Mammary microvascular endothelial cell (primary cell): Measurements from ENCODE around the gene PCDHA5. TPM values are rescaled to one million over a fixed set of nuclear protein-coding genes. Genes with fewer than 3 reads are reported as not detected.

Experiments used
- total RNA-seq: library from RNA; depleted of rRNA; stranded (reverse); fragments of >200 nt; gene quantifications from 2 replicates; pipeline ENCODE4 v1.2.3, GENCODE V29; 2015

Gene PCDHA5
- total RNA-seq = not detected in 2 replicates

DNA sequence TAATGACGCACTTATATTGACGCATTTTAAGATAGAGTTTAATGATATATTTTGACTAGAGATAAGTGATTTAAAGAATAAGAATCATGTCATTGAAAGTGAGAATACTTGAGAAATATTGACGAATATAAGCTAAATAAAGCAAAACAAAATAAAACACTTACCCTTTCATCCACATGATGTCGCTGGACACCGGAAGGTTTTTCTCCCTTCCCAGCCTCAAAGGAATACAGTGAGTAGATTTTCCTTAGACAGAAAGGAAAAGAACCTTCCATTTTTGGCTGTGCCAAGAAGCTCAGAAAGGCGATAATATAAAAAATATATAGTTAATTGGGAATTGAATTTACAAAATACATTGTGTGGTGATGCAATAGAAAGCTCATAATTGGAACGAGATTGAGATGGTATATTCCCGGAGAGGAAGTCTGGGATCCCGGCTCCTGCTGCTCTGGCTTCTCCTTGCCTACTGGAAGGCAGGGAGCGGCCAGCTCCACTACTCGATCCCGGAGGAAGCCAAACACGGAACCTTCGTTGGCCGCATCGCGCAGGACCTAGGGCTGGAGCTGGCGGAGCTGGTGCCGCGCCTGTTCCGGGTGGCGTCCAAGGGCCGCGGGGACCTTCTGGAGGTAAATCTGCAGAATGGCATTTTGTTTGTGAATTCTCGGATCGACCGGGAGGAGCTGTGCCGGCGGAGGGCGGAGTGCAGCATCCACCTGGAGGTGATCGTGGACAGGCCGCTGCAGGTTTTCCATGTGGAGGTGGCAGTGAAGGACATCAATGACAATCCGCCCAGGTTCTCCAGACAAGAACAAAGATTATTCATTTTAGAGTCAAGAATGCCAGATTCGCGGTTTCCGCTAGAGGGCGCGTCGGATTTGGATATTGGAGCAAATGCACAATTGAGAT lies at the start of gene PCDHA5:
TSS of gene PCDHA5 (plus strand) at position 239 of the 906 bp plus-strand sequence.

DNA sequence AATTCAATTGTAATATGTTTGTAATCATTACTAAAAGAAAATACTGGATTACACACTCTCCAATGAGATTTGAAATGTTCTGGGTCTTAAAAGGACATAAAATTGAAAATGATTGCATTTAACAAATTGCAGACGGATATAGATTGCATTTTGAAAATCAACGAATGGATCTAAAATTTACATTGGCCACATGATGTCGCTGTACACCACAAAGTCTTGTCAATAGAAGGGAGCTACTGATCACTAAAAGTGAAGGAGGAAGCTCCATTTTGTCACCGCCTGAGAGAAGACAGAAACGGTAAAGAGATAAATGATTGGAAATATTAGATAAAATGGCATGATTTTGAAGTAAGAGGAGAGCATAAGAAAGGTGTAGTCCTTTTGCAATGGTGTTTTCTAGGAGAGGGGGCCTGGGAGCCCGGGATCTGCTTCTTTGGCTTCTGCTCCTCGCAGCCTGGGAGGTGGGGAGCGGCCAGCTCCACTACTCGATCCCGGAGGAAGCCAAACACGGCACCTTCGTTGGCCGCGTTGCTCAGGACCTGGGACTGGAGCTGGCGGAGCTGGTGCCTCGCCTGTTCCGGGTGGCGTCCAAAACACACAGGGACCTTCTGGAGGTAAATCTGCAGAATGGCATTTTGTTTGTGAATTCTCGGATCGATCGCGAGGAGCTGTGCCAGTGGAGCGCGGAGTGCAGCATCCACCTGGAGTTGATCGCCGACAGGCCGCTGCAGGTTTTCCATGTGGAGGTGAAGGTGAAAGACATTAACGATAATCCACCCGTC lies 35.3 kb upstream of the PCDHA5 start, which contains the start of gene PCDHA1:
TSS of gene PCDHA1 (plus strand) at position 236 of the 782 bp plus-strand sequence.

GRCh38 chr5:140794595-140795258 lies 26.7 kb upstream of the PCDHA5 start, which contains the start of gene PCDHA2:
Gene PCDHA2 (plus strand): TSS chr5:140794852.

GRCh38 chr5:140800816-140801493 lies 20.5 kb upstream of the PCDHA5 start, which contains the start of gene PCDHA3:
Gene PCDHA3 (plus strand): TSS chr5:140801057.

DNA sequence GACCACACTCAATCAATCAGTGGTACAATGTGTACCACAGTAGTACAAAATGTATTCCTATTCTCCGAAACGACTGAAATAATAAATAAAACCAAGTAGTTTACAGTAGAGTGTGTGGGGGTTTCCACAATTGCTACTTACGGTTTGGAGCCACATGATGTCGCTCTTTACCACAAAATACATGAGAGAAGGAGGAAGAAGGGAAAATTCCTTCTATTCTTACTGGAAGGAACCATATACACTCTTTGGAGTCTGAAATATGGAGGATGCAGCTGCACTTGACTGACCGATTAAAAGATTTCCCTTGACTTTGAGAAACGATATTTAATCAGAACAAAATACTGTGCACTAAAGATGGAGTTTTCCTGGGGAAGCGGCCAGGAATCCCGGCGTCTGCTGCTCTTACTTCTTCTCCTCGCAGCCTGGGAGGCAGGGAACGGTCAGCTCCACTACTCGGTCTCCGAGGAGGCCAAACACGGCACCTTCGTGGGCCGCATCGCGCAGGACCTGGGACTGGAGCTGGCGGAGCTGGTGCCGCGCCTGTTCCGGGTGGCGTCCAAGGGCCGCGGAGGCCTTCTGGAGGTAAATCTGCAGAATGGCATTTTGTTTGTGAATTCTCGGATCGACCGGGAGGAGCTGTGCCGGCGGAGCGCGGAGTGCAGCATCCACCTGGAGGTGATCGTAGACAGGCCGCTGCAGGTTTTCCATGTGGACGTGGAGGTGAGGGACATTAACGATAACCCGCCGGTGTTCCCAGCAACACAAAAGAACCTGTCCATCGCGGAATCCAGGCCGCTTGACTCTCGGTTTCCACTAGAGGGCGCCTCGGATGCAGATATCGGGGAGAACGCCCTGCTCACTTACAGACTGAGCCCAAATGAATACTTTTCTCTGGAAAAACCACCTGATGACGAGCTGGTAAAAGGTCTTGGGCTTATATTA lies 14.3 kb upstream of the PCDHA5 start, which contains the start of gene PCDHA4:
TSS of gene PCDHA4 (plus strand) at position 235 of the 942 bp plus-strand sequence.

DNA sequence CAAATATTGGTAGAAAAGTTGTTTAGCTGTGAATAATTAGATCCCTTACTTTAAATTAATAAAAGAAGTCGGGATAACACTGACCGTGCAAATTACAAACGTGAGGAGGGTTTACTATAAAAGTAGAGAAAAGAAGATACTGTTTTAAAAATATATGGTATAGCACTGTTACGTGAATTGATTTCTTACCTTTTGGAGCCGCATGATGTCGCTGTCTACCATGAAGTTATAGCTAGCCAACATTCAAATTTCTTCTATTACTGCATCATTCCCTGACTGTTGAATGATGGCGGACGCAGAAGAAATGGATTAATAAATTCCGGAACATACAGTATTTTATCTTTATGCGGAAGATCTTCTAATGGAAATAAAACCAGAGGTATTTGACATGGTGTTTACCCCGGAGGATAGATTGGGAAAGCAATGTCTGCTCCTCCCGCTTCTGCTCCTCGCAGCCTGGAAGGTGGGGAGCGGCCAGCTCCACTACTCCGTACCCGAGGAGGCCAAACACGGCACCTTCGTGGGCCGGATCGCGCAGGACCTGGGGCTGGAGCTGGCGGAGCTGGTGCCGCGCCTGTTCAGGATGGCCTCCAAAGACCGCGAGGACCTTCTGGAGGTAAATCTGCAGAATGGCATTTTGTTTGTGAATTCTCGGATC lies 6.4 kb downstream of the PCDHA5 start, which contains the start of gene PCDHA6:
TSS of gene PCDHA6 (plus strand) at position 257 of the 658 bp plus-strand sequence. CDS start at position 389, 132 bp downstream.

GRCh38 chr5:140833993-140834392 lies 12.6 kb downstream of the PCDHA5 start, which contains the start of gene PCDHA7:
Gene PCDHA7 (plus strand): TSS chr5:140834269. CDS start chr5:140834384, 115 bp downstream.

DNA sequence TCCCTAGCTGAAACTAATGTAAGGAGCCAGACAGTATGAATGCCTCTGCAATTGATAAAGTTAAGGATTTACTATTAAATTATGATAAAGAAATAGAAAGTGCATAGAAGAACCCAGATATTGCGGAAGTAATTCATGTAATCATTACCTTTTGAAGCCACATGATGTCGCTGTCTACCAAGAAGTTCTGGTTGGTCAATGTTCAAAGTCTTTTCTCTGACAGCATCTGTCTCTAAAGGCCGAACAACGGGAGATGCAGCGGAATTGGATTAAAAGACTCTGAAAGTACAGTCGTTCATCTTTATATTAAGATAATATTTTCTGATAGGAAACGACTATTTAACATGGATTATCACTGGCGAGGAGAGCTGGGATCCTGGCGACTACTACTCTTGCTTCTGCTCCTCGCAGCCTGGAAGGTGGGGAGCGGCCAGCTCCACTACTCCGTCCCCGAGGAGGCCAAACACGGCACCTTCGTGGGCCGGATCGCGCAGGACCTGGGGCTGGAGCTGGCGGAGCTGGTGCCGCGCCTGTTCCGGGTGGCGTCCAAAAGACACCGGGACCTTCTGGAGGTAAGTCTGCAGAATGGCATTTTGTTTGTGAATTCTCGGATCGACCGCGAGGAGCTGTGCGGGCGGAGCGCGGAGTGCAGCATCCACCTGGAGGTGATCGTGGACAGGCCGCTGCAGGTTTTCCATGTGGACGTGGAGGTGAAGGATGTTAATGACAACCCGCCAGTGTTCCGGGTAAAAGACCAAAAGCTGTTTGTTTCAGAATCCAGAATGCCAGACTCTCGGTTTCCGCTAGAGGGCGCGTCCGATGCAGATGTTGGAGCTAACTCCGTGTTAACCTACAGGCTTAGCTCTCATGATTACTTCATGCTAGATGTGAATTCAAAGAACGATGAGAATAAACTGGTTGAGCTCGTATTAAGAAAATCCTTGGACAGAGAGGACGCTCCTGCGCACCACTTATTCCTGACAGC lies 19.9 kb downstream of the PCDHA5 start, which contains the start of gene PCDHA8:
TSS of gene PCDHA8 (plus strand) at position 210 of the 985 bp plus-strand sequence. CDS start at position 345, 135 bp downstream.

GRCh38 chr5:140848139-140849102 lies 27.0 kb downstream of the PCDHA5 start, which contains the start of gene PCDHA9:
Gene PCDHA9 (plus strand): TSS chr5:140848382. CDS start chr5:140848496, 114 bp downstream.

DNA sequence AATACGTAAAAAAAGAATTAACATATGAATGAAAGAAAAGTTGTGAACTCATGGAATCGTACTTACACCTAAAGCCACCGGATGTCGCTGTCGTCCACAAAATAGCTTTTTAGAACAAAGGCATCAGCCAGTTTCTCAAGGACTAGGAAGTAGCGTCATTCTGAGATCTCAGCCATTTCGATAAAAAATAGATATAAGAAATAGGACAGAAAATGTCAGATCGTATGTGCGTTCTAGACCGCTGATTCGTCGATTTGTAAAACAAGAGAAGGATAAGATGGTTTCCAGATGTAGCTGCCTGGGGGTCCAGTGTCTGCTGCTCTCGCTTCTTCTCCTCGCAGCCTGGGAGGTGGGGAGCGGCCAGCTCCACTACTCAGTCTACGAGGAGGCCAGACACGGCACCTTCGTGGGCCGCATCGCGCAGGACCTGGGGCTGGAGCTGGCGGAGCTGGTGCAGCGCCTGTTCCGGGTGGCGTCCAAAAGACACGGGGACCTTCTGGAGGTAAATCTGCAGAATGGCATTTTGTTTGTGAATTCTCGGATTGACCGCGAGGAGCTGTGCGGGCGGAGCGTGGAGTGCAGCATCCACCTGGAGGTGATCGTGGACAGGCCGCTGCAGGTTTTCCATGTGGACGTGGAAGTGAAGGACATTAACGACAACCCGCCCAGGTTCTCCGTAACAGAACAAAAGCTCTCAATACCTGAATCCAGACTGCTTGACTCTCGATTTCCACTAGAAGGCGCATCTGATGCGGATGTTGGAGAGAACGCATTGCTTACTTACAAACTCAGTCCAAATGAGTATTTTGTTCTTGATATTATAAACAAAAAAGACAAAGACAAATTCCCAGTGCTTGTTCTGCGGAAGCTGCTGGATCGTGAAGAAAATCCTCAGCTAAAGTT lies 34.6 kb downstream of the PCDHA5 start, which contains the start of gene PCDHA10:
TSS of gene PCDHA10 (plus strand) at position 126 of the 903 bp plus-strand sequence. CDS start at position 278, 152 bp downstream.

GRCh38 chr5:140868721-140869554 lies 47.5 kb downstream of the PCDHA5 start, which contains the start of gene PCDHA11:
Gene PCDHA11 (plus strand): TSS chr5:140868957. CDS start chr5:140869104, 147 bp downstream.

